Stimulated activated CD4-positive, alpha-beta T cell treated with anti-CD3 and anti-CD28 coated beads, Interleukin-1b, Interleukin-23, amount 100 ng/mL, for 4 hours (primary cell): Measurements from ENCODE around the gene C1QTNF6.
"Not testable (repeated sequence)": the region's sequence is repeated elsewhere in the genome, so short reads cannot be mapped to it uniquely, and the experiment has no call there.

ENCODE experiments used
- DNase-seq, 2 donors: peaks; one replicate each; pipeline ENCODE4 v3.0.0-alpha.2; 2020; ENCODE audit warnings: low read depth in 2 of 2

Gene C1QTNF6

DNA sequence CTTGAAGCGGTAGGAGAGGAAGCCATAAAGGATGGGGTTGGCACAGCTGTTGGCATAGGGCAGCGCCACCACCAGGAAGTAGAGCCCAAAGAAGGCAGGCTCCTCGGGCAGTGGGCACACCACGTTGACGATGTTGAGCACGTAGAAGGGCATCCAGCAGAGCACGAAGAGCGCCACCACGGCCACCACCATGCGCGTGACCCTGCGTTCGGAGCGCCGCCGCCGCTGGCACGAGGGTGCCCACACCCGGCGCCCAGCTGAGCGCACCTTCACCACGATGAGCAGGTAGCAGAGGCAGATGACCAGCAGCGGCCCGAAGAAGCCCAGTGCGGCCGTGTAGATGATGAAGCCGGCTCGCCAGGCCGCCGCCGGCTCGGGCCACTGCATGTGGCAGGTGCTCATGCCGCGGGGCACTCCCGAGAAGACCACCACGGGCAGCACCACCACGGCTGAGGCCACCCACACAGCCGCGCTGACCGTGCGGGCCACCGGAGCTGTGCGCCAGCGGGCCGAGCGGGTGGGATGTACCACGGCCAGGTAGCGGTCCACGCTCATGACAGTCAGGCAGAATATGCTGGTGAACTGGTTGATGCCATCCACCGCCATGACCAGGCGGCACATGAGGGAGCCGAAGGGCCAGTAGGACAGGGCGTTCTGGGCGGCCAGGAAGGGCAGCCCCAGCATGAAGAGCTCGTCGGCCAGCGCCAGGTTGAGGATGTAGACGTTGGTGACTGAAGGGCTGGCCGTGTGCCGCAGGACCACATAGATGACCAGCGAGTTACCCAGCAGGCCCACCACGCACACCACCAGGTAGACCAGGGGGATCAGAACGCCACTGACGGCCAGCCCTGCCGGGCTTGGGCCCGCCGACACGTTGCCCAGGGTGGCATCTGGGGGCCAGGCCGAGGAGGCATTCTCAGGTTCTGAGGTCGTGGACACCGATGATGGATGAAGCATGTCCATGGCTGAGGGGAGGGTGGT is 19.1 kb upstream of the C1QTNF6 start:
- DNase-seq, result no peak

DNA sequence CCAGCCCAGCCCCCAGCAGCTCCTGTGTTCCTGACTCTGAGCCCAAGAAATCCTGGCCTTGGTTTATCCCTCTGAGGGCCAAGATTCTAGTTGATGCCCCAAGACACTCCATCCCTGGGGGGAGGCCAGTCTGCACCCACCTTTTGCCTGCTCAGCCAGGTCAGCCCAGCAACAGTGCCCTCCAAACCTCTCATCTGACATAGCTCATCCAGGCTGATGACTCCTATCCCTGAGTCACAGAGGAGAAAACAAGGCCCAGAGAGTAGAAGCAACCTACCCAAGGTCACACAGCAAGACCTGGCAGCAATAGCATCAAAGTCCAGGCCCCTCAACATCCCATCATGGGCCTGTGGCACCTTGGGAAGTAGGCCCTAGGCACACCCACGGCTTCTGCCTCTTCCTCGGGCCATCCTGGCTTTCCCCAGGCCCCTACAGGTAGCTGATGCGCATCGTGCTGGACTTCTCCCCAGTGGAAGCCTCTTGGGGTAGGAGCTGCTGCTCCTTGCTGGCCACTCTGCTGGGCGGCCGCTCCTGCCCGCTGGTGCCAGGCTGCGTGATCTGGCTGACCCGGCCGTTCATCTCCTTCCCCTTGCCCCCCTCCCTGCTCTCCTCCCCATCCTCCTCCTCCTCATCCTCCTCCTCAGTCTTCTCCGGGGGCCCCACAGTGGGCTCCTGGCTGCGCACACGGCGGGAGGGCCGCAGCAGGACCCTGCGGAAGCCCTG is 18.2 kb upstream of the C1QTNF6 start:
- no peak for DNase-seq

DNA sequence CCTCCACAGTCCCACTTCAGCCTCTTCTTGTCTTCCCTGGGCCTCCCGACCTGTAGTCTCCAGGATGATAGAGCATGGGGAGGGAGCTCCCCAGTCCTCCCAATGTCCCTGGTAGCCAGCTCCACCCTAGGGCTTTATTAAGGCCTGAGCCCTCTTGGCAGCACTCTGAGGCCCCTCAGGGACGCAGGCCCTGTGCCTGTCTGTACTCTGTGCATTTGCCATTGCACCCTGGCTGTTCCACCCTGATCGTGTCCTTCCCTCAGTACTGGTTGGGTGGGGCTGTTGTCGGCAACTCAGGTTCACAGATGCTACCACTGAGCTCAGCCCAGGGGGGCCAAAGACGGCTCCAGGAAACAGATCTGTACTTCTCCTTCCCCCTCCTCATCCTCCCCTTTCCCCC is 17.0 kb upstream of the C1QTNF6 start:
- no peak for DNase-seq

DNA sequence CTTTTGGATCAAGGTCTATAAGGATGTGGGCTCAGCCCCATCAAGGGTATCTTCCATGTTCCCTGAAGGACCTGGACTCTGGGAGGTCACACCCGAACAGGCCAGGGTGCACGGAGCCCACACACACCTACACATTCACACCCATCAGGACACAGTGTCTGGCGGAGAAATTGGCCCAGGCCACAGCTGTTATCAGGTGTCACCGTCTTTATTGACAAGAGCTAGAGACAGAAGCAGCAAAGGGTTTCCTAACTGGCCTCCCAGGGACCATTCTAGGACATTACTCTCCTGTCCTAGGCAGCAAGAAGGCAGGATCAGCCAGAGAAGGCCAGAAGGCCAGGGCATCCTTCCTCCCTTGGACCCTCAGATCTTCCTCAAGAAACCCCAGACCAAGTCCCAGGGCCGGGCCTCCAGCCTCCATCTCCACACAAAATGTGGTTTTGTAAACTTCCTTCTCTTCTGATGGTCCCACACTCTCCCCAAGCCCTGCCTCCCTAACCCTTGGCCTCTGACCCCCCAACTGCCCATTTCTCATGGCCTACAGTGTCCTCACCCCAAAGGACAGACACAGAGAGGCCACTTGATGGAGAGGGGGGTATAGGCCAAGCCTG is 16.1 kb upstream of the C1QTNF6 start:
- DNase-seq, result no peak

DNA sequence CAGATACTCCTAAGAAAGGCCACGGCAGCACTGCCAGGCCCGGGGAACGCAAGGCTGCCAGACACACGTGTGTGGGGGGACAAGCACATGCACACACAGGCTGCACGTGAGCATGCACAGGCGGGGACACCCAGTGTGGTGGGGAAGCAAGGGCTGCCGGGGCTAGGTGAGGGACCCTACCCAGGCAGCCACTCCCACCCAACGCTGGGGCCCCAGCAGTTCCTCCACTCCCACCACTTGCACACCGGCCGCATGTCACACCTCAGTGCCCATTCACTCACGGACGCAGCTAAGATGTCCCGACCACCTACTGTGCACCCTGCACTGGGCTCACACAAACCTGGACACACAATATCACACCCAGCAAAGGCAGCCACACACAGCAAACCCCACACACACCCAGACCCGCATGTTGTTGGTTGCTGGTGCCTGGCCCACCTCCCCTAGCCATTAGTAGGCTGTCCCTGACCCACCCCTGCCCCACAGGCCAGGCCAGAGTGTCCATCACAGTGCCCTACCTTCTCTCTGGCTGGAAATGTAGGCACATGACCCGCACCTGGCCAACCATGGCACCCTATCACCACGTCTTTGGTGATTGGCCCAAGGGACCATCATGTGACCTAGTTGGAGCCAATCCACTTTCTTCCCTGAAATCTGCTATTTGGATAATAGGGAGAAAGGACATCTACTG is 15.5 kb upstream of the C1QTNF6 start:
- no peak for DNase-seq

DNA sequence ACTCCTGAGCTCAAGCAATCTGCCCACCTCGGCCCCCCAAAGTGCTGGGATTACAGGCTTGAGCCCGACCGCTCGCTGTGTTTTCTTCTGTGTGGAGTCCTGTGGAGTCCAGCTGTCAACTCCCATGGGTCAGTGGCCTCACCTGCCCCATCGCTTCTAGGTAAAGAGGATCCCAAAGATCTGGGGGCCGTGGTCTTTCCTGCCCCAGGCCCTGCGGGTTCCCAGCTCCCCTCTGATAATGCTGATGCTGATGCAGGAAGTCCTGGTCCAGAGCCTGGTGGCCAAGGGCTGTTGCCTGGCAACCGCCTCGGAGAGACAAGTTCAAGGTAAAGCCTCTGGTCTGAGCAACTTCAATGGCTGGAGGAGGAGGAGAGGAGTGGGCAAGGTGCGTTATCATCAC is 14.7 kb upstream of the C1QTNF6 start:
- DNase-seq, result no peak

DNA sequence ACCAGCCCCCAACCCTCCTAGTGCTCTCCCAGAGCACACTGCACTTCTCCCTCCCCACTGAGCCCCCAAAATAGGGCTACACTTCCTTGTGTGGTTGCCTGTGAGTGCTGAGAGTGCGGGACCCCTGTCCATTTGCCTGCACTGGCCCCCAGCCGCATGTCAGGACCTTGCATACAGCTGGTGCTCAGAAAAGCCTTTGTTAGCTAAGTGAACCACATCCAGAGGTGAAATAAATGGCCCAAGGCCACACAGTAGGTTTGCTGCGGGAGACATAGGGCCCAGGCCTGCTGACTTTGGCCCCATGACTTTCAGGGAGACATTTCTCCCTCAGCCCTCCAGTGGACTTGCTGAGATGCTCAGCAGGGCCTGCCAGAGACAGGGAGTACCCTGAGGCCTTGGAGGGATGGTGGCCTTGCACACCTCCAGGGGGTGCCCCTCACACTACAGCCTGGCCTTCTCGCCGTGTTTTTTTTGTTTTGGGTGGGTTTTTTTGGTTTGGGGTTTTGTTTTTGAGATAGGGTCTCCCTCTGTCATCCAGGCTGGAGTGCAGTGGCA is 14.0 kb upstream of the C1QTNF6 start:
- no peak for DNase-seq

DNA sequence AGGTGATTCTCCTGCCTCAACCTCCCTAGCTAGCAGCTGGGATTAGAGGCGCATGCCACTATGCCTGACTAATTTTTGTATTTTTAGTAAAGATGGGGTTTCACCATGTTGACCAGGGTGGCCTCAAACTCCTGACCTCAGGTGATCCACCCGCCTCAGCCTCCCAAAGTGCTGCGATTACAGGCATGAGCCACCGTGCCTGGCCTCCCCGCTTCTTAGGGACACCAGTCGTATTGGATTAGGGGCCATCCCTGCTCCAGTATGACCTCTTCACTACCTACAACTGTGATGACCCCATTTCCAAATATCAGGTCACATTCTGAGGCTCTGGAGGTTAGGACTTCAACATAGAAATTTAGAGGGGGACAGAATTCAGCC is 13.4 kb upstream of the C1QTNF6 start:
- DNase-seq, result not testable (repeated sequence)

DNA sequence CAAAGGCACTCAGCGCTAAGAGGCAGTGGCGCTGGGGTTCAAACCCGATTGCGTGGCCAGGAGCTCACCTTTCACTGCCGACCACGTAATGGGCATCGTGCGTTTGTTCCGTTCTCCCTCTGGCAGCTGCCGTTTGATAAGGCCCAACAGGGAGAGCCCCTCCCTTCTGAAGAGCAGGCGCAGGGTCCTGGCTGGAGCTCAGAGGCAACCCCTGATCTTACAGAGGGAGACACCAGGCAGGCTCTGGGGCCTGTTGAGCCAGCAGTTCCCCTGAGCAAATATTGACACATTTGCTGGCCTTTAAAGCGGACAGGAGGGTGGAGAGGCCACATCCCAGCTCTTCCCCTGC is 11.7 kb upstream of the C1QTNF6 start:
- DNase-seq, result no peak

DNA sequence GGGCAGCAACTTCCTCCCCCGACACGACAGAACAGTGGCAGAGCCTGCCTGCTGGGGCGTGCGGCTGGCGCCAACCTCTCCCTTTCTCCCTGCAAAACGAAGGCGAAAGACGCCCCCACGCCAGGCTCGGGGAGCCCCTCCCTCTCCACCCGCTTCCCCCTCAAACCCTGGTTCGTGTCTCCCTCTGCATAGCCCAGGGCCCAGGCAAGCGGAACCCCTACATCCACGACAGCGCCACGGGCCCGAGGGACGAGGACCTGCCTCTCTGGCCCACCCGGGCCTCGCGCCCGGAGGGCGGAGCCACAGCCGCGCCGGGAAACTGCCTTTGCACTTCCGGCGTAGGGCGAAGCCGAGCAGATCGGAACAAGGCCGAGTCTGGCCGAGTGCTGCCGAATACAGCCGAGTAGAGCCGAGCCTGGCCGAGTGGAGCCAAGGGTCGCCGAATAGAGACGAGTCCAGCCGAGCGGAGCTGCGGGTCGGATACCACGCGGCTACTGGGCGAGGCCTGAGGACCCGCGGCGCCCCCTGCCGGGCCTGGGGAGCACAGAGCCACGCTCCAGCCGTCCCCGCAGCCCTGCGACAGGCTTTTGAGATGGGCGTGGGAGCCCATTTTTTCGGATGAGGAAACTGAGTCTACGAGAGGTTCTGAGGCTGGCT is 11.2 kb upstream of the C1QTNF6 start:
- peak; percentile 98 to 99 for DNase-seq

DNA sequence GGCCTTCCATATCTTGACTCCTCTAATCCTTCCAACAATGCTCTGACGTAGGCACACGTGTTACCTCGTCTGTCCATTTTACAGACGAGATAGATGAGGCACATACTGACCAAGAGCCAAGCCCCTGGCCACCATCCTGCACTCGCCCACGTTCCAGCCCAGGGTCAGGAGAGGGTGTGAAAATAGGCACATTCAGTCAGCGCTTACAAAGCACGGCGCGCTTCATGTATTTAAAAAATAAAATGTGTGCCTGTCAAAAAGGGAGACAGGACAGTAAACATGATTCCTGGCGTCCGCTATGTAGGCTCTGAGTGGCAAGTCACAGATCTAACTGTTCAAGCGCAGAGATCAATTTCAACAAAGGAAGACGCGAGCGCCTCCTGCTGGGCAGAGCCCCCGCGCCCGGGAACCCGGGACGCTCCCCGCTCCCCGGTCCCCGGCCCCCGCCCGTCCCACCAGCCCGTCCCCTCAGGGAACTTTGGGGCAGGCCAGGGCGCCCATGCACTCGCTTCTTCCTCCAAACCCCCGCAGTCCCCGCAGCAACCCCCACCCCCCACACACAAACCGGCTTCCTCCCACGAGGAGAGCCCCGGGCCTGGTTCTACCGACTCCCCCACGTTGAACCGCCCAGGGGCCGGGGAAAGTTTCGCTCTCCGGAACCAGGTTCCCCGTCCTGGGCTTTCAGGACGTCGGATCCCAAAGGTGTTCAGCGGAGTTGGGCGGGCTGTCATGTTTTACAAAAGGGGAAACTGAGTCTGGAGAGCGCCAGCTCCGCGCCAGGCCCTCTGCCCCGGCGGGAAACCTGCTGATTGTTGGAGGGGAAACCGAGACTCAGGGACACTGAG is 10.4 kb upstream of the C1QTNF6 start:
- peak; percentile 95 to 97 for DNase-seq

DNA sequence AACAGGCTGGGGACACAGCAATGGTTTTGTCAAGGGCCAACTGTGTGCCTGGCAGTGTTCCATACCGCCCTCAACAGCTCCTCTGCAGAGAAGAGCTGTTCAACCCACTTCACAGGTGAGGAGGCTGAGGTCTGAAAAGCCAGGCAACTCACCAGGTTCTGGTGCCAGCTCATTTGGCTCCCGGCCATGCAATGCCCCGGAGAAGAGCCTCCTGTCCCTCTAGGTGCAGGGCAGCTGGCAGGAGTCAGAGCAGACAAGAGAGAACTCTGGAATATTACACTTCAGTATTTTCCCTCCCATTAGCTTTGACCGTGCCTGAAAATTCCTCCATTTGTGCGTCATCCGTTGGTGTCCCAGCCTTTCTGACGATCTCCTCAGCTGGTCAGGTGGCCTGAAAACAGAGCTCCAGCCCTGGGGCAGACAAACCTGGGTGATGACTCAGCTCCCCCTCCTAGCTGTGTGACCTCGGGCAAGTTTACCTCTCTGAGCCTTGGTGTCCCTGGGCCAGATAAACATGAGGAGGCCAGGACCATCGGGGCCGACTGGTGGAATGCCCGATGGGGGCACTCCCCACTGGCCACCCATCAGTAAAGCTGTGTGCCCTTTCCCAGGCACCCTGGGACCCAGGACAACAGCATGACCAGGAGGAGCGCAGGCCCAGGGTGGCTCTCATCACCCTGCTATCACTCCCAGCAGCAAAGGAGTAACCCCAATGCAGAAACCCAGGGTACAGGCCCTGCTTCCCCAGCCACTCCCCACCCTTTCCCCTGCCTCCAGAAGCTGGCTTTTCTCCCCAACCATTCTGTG is 9.6 kb upstream of the C1QTNF6 start:
- DNase-seq, result no peak

DNA sequence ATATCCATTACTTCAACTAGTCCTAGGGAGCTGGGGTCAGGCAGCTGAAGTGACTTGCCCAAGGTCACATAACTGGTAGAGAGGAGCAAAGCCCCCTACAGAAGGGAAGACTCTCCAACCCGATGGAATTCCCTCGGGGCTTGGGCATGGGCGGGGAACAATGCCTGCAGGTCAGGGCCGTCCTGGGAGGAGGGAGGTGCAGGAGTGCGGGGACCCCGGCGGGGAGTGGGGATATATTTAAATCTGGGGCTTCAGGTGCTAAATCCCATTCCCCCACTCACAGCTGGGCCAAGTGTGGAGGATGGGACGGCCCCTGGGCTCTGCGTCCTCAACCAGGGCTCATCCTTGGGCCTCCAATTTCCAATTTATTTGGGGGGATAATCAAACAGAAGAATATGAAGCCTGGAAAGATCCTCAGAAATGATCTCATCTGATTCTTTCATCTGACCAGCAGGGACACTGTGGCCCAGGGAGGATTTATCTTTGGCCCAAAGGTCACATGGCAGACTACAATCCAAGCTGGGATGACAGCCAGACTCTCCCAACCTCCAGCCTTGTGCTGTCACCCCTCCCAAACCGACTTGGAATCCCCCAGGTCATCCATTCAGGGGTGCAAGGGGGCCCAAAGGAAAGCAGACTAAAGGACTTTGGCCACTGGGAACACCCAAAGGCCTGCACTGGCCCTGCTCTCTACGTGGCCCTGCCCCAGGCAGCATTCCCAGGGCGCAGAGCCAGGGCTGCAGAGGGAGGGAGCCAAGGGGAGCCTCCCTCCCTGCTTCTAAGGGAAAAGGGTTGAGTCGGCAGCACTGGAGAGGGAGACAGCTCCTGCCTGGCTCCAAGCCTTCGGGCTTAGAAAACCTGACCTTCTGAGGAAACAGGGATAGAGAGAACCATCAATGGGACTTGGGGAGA is 8.7 kb upstream of the C1QTNF6 start:
- DNase-seq, result no peak

DNA sequence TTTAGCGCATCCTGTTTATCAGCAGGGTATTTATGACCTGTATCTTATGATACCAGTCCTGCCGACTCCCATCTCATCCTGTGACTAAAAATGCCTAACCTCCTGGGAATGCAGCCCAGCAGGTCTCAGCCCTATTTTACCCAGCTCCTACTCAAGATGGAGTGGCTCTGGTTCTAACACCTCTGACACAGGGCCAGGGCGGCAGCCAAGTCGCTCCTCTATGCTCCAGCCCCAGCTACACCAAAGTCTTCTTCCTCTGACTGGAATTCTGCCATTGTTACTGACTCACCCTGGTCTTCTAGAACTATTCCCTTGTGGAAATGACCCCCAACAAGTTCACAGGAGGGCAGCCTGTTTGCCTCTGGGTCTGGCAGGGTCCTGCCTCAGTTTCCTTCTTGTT is 7.9 kb upstream of the C1QTNF6 start:
- no peak for DNase-seq

DNA sequence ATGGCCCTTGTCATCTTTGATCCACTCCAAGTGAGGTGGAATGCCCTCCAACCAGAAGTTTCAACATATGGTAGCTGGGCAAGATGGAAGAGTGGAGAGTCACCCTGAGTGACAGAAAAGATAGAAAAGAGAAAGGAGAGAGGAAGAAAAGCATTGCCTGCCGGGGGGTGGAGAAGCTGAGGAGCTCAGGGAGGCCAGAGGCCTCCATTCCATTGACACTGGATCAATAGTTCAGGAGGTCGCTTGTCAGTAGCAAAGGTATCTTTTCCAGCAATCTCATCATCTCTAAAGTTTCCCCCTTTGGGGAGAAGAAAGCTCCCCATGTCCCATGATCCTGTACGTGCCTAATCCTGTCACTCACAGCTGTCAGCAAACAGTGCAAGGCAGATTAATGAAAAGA is 6.7 kb upstream of the C1QTNF6 start:
- no peak for DNase-seq

DNA sequence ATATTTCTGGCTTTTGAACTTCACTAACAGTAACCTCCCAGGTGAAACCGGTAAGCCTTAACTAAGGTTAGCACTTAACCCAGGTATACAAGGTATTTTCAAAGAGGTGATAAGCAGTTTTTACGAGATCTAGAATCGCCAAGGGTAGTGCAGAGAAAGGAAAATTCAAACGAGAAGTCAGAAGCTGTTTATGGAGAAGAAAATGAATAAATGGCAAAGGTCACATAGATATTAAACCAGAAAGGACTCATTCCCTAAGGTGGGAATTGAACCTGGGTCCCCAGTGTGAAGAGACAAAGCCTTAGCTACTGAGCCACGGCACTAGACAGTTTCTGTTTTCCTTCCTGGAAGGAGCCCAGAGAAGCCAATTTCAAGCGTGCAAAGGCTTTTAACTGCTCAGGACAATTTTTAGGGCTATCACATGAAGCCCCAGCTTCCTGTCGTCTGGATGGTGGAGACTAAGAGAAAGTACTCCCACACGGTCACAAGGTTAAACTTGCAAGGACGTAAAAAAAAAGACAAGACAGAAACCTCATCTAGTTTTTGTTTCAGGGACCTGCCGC is 5.7 kb upstream of the C1QTNF6 start:
- DNase-seq, result peak in 1 of 2 donors; percentile 16

DNA sequence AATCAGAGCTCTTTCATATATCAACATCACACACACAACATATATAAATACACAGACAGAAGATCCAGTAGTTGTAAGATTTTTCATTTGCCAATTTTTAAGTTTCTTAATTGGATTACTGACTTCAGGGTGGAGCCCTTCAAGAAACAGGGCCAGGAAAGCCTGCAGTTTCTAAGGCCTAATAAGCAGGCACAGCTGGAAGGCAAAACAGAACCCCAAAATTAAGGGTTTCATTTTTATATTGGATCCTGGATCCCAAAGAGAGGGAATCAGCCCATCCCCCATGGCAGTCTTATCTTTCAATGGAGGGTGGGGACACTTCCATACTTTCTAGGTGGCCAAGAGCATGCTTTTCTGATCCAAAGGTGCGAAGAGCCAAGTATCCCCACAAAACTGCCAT is 4.7 kb upstream of the C1QTNF6 start:
- no peak for DNase-seq

DNA sequence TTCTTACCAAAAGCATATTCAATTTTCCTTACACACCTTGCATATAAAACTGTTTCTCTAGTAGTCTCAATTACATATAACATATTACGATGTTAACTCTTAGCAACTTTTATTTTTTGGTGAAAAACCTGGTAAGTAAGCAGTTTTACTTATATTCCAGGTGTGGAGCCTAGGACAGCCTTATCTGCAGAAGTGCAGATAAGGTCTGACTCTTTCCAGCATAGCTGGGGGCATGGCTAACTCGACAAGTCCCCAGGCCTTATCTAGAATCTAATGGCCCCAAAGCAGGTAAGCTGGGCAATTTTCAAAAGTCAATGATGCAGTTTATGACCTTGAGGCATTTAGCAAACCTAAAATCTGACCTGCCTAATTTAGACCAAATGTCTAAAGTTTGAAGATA is 4.2 kb upstream of the C1QTNF6 start:
- no peak for DNase-seq
